ENCODE measurements around the gene VWC2L.

Gene VWC2L

DNA sequence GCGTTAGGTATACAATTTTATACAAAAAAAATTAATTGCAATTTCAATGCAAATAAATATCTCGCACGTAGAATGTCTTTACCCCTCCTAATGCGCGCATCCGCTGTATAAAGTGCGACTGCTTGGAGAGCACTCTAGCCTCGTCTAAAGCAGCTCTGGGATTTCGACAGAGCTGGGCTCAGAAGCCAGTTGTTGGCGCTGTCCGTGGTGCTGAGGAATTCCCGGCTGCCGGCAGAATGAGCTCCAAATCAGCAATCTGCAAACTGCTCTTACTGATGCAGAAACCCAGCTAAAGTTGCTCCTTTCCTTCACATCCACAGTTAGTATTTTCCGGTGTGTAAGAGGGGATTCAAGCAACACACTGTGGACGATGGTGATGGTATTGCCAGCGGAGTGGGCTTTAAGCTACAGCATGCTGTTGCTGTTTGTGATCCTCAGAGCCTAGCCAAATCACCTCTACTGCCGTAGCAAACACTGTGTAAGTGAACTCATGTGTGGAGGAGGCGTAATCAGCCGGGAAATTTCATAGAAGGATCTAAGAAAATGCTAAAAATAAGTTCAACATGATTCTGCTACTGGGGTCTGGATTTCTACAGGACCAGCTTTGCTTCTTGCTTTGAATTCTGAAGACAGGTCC, at the start of gene VWC2L:
Gene VWC2L (plus strand): TSS at position 137 of the 637 bp plus-strand sequence. CDS start 3,140 bp downstream, outside the sequence.
- no peak for DNase-seq (ENCODE audit: low read depth in 4 of 4, low spot score in 1 of 4)

DNA sequence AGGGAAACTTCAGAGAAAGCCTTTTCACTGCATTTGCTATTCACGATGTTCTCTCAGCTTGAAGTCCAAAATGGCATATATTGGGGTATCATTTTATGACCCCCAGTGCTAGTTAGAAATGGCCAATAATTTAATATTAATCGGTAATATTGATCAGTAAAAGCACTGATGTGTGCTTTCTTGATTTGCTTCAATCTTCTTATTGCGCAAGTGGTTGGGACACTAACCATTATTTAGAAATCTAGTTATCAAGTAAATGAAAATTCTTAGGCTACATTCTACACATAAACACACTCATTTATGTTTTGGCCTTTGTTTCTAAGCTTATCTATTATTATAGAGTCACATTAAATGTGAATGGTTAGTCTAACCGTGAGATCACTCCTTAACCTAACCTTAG, 49.7 kb upstream of the VWC2L start:
- no peak for DNase-seq (ENCODE audit: low read depth in 4 of 4, low spot score in 1 of 4)

DNA sequence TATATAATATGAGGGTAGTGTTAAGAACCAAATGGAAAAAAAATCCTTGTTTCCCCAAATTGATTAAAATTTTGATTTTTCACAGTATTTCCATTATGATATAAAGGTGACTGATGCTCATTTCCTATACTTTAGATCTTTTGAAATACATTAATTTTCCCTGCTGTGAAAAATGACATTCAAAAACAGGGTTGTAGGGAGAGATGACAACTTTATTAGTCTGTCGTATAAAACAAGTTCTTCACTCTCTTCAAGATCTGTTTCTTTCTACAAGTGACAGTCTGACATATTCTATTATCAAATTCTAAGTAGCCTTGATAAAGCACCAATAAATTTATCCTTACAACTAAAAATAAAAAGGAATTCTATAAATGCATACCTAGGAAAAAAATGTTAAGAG, 45.3 kb upstream of the VWC2L start:
- no peak for DNase-seq (ENCODE audit: low read depth in 4 of 4, low spot score in 1 of 4)

DNA sequence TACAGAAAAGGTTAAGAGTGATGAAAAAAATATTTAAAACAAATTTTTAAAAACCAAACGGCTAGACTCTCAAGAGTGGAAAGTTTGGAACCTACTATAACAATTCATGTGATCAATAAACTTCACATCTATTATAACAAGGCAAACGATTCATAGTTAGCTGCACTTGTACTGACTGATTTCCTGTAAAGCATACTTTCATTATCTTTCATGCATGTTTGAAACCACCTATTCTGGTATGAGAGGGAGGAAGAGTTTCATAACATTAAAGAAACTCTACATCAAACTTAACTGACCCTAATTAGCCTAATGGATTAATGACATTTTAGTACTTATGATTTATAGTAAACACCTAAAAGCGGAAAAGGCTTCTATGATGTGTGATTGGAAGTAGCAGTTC, 43.7 kb upstream of the VWC2L start:
- DNase-seq (ENCODE audit: low read depth in 4 of 4, low spot score in 1 of 4), result no peak

GRCh38 chr2:214376618-214377285, 34.1 kb upstream of the VWC2L start:
- no peak for DNase-seq (ENCODE audit: low read depth in 4 of 4, low spot score in 1 of 4)

GRCh38 chr2:214377286-214377624, 33.6 kb upstream of the VWC2L start:
- DNase-seq (ENCODE audit: low read depth in 4 of 4, low spot score in 1 of 4), result no peak

GRCh38 chr2:214378455-214379103, 32.3 kb upstream of the VWC2L start:
- DNase-seq (ENCODE audit: low read depth in 4 of 4, low spot score in 1 of 4), result no peak

- DNase-seq (ENCODE audit: low read depth in 4 of 4, low spot score in 1 of 4), result no peak
Measured at GRCh38 chr2:214379227-214379626, 31.6 kb upstream of the VWC2L start.

DNA sequence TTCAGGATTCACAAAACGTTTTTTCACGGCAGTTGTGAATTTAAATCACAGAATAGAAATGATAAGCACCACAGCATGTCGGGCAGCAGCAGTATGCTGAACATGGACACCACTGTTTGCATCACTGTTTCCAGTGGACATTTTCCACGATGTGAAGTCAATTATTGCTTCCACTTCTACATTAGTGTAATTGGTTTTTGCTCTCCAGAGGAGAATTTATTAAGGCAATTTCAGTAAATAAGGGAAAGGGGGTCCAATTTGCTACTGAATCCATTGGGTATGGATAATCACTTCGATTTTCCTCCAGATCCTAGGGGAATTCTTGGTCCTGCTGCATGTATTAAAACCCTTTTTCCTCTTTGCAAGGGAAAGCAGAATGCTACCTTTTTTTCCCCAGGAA, 30.2 kb upstream of the VWC2L start:
- no peak for DNase-seq (ENCODE audit: low read depth in 4 of 4, low spot score in 1 of 4)

GRCh38 chr2:214382229-214382628, 28.6 kb upstream of the VWC2L start:
- no peak for DNase-seq (ENCODE audit: low read depth in 4 of 4, low spot score in 1 of 4)

DNA sequence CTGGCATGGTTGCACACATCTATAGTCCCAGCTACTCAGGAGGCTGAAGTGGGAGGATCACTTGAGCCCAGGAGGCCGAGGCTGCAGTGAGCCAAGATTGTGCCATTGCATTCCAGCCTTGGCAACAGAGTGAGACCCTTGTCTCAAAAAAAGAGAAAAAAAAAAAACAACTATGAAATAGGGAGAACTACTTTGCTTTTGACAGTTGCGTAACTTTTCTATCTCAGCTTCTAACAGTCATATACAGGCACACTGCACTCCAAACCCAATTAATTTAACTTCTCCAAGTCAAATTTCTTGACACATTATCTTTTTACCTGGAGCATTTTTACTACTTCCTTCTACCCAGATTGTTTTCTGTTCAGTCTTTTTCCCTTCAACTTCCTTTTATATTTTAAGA, 24.1 kb upstream of the VWC2L start:
- no peak for DNase-seq (ENCODE audit: low read depth in 4 of 4, low spot score in 1 of 4)

- no peak for DNase-seq (ENCODE audit: low read depth in 4 of 4, low spot score in 1 of 4)
Measured at GRCh38 chr2:214389334-214389733, 21.5 kb upstream of the VWC2L start.

GRCh38 chr2:214393796-214394195, 17.1 kb upstream of the VWC2L start:
- no peak for DNase-seq (ENCODE audit: low read depth in 4 of 4, low spot score in 1 of 4)

GRCh38 chr2:214395040-214395439, 15.8 kb upstream of the VWC2L start:
- DNase-seq (ENCODE audit: low read depth in 4 of 4, low spot score in 1 of 4), result no peak

DNA sequence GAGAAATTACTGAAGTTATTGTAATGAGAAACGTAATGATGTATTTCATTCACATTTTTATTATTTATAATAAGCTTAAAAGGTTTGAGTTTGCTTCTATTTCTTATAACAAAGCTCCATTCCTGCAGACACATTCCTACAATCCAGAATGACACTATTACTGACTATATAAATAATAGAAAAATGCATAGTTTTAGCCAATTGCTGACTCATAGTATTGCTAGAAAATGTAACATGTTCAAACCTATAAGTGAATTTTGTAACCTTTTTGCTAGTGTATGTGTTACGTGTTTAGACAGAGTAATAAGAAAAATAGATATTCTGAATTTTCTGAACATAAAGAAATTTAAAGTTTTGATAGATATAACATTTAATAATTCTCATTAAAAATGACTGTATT, 9.3 kb upstream of the VWC2L start:
- no peak for DNase-seq (ENCODE audit: low read depth in 4 of 4, low spot score in 1 of 4)

GRCh38 chr2:214410128-214410775, 602 bp upstream of the VWC2L start:
- no peak for DNase-seq (ENCODE audit: low read depth in 4 of 4, low spot score in 1 of 4)

- DNase-seq (ENCODE audit: low read depth in 4 of 4, low spot score in 1 of 4), result no peak
Measured at GRCh38 chr2:214412679-214413078, 1.8 kb downstream of the VWC2L start.

- DNase-seq (ENCODE audit: low read depth in 4 of 4, low spot score in 1 of 4), result no peak
Measured at GRCh38 chr2:214436470-214436869, 25.6 kb downstream of the VWC2L start.

DNA sequence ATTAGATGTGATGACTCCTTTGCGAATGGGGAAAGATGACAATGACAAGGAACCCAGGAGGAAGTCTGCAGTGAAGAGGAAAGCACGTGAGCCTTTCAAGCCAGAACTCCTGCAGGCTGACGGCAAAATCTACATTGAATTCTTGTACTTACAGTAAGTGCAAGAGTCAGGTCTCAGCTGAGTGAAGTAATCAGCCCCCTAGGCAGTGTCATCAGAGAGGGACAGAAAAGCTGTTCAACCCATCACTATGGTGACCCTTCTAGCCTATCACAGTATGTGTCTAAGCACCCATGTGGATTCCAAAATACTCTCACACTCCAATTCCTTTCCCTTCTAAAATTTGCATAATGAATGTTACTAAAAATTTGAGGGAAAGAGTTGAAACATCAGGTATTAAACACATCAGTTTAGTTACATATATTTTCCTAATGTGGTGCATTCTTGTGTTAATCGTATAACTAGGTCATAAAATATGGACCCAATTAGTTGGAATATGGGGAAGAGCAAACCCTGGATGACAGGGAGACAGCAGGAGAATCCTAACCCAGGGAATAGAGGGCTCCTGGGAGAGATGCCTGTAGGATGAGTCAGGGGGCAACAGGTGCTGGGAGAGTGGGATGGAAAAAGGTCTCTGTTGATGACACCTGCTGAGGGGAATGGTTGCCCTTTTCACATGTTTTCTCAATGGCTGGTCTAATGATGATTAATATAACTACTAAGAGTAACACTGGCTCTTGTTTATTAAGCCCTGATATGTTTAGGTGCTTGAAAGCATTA, 39.5 kb downstream of the VWC2L start:
- no peak for DNase-seq (ENCODE audit: low read depth in 4 of 4, low spot score in 1 of 4)

GRCh38 chr2:214451516-214452275, 40.8 kb downstream of the VWC2L start:
- DNase-seq (ENCODE audit: low read depth in 4 of 4, low spot score in 1 of 4), result no peak

Measured in stimulated activated CD4-positive, alpha-beta T cell treated with anti-CD3 and anti-CD28 coated beads, Interleukin-1b, Interleukin-23, amount 100 ng/mL, for 24 hours (primary cell).